Muscle layer of colon (tissue), 2 donors: ENCODE data around the gene PNPLA8.

Source experiments
- H3K27ac ChIP-seq: one replicate; pipeline ENCODE4 v1.7.0; 2013; ENCODE audit warnings: low read depth, mild to moderate bottlenecking, low read length, moderate library complexity
- H3K27me3 ChIP-seq, 2 donors: one replicate each; pipeline ENCODE4 v1.7.0; 2013; ENCODE audit warnings: low read length in 2 of 2, mild to moderate bottlenecking in 2 of 2; ENCODE audit not compliant: insufficient read depth in 2 of 2, control insufficient read depth in 1 of 2
- H3K36me3 ChIP-seq: one replicate; pipeline ENCODE4 v1.7.0; 2013; ENCODE audit warnings: mild to moderate bottlenecking, low read length; ENCODE audit not compliant: insufficient read depth
- H3K4me1 ChIP-seq: one replicate; pipeline ENCODE4 v1.7.0; 2013; ENCODE audit warnings: mild to moderate bottlenecking, low read length; ENCODE audit not compliant: insufficient read depth
- H3K4me3 ChIP-seq, 2 donors: one replicate each; pipeline ENCODE4 v1.7.0; 2013; ENCODE audit warnings: low read length in 2 of 2, low read depth in 1 of 2, mild to moderate bottlenecking in 1 of 2, moderate library complexity in 1 of 2
- H3K9ac ChIP-seq: one replicate; pipeline ENCODE4 v1.7.0; 2013; ENCODE audit warnings: low read length
- H3K9me3 ChIP-seq: one replicate; pipeline ENCODE4 v1.7.0; 2013; ENCODE audit warnings: mild to moderate bottlenecking, low read length
- donor health status: abdominal sarcoma.
- donor health status: Adenocarcinoma of cecum.

Gene PNPLA8

GRCh38 chr7:108454674-108455550 is 71.0 kb downstream of the PNPLA8 start:
- Histone ChIP-seq H3K36me3 (no peaks in the 10 kb centered on the region), H3K27me3 (peaks cover 0 to 43% of the 10 kb centered on the region in 2 donors), H3K4me1 (peaks cover 5% of the 10 kb centered on the region), H3K27ac (no peak overlapping the region), H3K9ac (no peak overlapping the region), H3K9me3 (no peaks in the 10 kb centered on the region), H3K4me3 (peak overlapping the region; percentile 26 to 38)

GRCh38 chr7:108454317-108454673 is 71.6 kb downstream of the PNPLA8 start:
- Histone ChIP-seq H3K9ac (no peak overlapping the region), H3K36me3 (no peaks in the 10 kb centered on the region), H3K4me1 (peaks cover 5% of the 10 kb centered on the region), H3K27ac (no peak overlapping the region), H3K27me3 (peaks cover 0 to 43% of the 10 kb centered on the region in 2 donors), H3K9me3 (no peaks in the 10 kb centered on the region), H3K4me3 (peak overlapping the region; percentile 26 to 38)

- Histone ChIP-seq H3K9ac (no peak overlapping the region), H3K27ac (no peak overlapping the region), H3K4me1 (peaks cover 5% of the 10 kb centered on the region), H3K27me3 (peaks cover 0 to 35% of the 10 kb centered on the region in 2 donors), H3K9me3 (no peaks in the 10 kb centered on the region), H3K36me3 (no peaks in the 10 kb centered on the region), H3K4me3 (no peak overlapping the region)
Measured at GRCh38 chr7:108453320-108453719, 72.6 kb downstream of the PNPLA8 start.

GRCh38 chr7:108452707-108453106 is 73.2 kb downstream of the PNPLA8 start:
- H3K4me3 ChIP-seq = no peak overlapping the region
- peaks cover 5% of the 10 kb centered on the region for H3K4me1 ChIP-seq
- H3K27me3 ChIP-seq = peaks cover 0 to 29% of the 10 kb centered on the region in 2 donors
- no peak overlapping the region for H3K27ac ChIP-seq
- H3K9me3 ChIP-seq = no peaks in the 10 kb centered on the region
- no peaks in the 10 kb centered on the region for H3K36me3 ChIP-seq
- H3K9ac ChIP-seq = no peak overlapping the region

- Histone ChIP-seq H3K4me1 (peaks cover 5% of the 10 kb centered on the region), H3K4me3 (no peak overlapping the region), H3K27ac (no peak overlapping the region), H3K27me3 (peaks cover 0 to 21% of the 10 kb centered on the region in 2 donors), H3K9ac (no peak overlapping the region), H3K36me3 (no peaks in the 10 kb centered on the region), H3K9me3 (no peaks in the 10 kb centered on the region)
Measured at GRCh38 chr7:108451296-108451848, 74.6 kb downstream of the PNPLA8 start.

- no peak overlapping the region for H3K4me3 ChIP-seq
Measured at GRCh38 chr7:108450160-108450559, 75.8 kb downstream of the PNPLA8 start.

GRCh38 chr7:108449521-108449920 is 76.4 kb downstream of the PNPLA8 start:
- Histone ChIP-seq H3K9me3 (no peaks in the 10 kb centered on the region), H3K36me3 (no peaks in the 10 kb centered on the region), H3K4me3 (no peak overlapping the region), H3K27me3 (peaks cover 0 to 2% of the 10 kb centered on the region in 2 donors), H3K9ac (no peak overlapping the region), H3K27ac (no peak overlapping the region), H3K4me1 (no peaks in the 10 kb centered on the region)

More at GRCh38 chr7:108450160-108450559, 75.8 kb downstream of the PNPLA8 start:
- H3K27ac ChIP-seq = no peak overlapping the region
- no peak overlapping the region for H3K9ac ChIP-seq
- no peaks in the 10 kb centered on the region for H3K36me3 ChIP-seq
- peaks cover under 1% of the 10 kb centered on the region for H3K4me1 ChIP-seq
- peaks cover 0 to 9% of the 10 kb centered on the region in 2 donors for H3K27me3 ChIP-seq
- H3K9me3 ChIP-seq = no peaks in the 10 kb centered on the region

- Histone ChIP-seq H3K27me3 (no peaks in the 10 kb centered on the region), H3K4me3 (no peak overlapping the region), H3K36me3 (no peaks in the 10 kb centered on the region), H3K27ac (no peak overlapping the region), H3K4me1 (no peaks in the 10 kb centered on the region), H3K9me3 (no peaks in the 10 kb centered on the region), H3K9ac (no peak overlapping the region)
Measured at GRCh38 chr7:108448584-108449505, 77.1 kb downstream of the PNPLA8 start.

- Histone ChIP-seq H3K36me3 (no peaks in the 10 kb centered on the region), H3K27me3 (no peaks in the 10 kb centered on the region), H3K4me1 (no peaks in the 10 kb centered on the region), H3K9me3 (no peaks in the 10 kb centered on the region), H3K9ac (no peak overlapping the region), H3K4me3 (no peak overlapping the region), H3K27ac (no peak overlapping the region)
Measured at GRCh38 chr7:108442039-108442568, 83.8 kb downstream of the PNPLA8 start.

GRCh38 chr7:108441392-108441955 is 84.5 kb downstream of the PNPLA8 start:
- no peak overlapping the region for H3K9ac ChIP-seq
- no peak overlapping the region for H3K4me3 ChIP-seq
- no peak overlapping the region for H3K27ac ChIP-seq
- H3K27me3 ChIP-seq = no peaks in the 10 kb centered on the region
- H3K9me3 ChIP-seq = no peaks in the 10 kb centered on the region
- H3K4me1 ChIP-seq = no peaks in the 10 kb centered on the region
- no peaks in the 10 kb centered on the region for H3K36me3 ChIP-seq

- Histone ChIP-seq H3K9me3 (no peaks in the 10 kb centered on the region), H3K9ac (no peak overlapping the region), H3K4me3 (no peak overlapping the region), H3K4me1 (no peaks in the 10 kb centered on the region), H3K27me3 (no peaks in the 10 kb centered on the region), H3K36me3 (no peaks in the 10 kb centered on the region), H3K27ac (no peak overlapping the region)
Measured at GRCh38 chr7:108440613-108441012, 85.3 kb downstream of the PNPLA8 start.
